SH-SY5Y (cell line): ENCODE data around the gene MPHOSPH9.

Source experiments
- GATA2 ChIP-seq: IDR thresholded peaks from 2 replicates; pipeline ENCODE4 v1.6.1; 2011; ENCODE audit warnings: mild to moderate bottlenecking, low read depth, low read length
- GATA3 ChIP-seq: IDR thresholded peaks from 2 replicates; pipeline ENCODE4 v1.6.1; 2011; ENCODE audit warnings: low read depth, mild to moderate bottlenecking, low read length, moderate library complexity

MPHOSPH9 gene

GRCh38 chr12:123267335-123267920 is 34.5 kb upstream of the MPHOSPH9 start:
- no peak for TF ChIP-seq GATA3
- no peak for TF ChIP-seq GATA2

- no peak for TF ChIP-seq GATA3
- no peak for TF ChIP-seq GATA2
Observed at GRCh38 chr12:123266679-123267277, 33.8 kb upstream of the MPHOSPH9 start.

DNA sequence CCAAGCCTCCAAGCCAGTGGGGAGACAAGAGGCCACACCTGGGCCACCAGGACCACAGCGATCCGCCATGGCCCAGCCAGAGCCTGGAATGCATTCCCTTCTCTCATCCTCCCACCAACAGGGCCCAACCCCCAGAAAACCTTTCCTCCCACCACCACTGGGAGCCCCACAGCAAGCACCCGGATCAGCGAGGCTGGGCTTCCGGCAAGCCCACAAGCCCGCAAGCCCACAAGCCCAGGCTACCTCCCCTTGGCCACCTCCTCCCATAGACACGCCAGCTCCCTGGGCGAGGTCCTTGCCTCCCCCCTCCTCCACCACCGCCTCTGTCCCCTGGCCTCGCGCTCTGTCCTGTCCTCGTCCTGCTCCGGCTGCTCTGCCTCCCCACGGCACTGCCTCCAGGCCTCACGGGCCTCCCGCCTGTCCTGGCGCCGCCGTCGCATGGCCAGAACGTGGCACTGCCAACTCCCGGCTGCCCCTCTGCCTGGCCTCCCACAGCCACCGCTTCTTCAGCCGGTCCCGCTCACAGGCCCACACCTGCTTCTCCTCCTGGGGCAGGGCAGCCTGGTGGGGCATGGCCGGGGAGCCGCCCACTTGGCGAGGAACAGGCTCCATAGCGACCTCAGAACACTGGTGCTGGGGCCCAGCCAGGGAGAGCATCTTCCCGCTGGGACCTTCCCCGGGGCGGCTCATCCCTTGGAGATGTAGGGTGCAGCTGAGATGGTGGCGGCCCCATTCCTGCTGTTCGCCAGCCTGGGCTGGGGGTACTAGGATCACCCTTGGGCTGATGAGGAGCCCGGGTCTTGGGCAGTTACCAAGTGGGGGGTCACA is 33.1 kb upstream of the MPHOSPH9 start:
- TF ChIP-seq GATA2, result no peak
- TF ChIP-seq GATA3, result no peak

- no peak for TF ChIP-seq GATA3
- no peak for TF ChIP-seq GATA2
Observed at GRCh38 chr12:123264642-123265041, 31.7 kb upstream of the MPHOSPH9 start.

GRCh38 chr12:123263196-123263817 is 30.4 kb upstream of the MPHOSPH9 start:
- TF ChIP-seq GATA3 (no peak), GATA2 (no peak)

DNA sequence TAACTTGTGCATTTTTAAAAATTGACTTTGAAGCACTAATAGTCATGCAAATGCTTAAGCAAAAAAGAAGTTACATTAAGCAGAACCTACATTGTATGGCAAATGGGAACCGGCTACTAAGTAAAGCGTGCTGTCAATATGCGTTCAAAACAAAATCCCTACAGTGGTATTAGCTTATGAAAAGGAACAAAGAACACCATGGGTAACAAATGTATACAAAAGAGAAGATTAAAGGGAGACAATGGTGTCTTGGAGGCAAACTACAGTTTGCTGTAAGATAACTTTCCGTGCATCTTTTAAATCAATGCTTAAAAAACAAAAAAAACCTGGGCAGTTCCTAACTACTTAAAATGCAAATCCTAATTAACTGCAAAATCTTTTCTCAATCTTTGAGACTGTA is 28.3 kb upstream of the MPHOSPH9 start:
- TF ChIP-seq GATA2, result no peak
- no peak for TF ChIP-seq GATA3

- TF ChIP-seq GATA2 (no peak), GATA3 (no peak)
Observed at GRCh38 chr12:123260081-123260480, 27.1 kb upstream of the MPHOSPH9 start.

- no peak for TF ChIP-seq GATA2
Observed at GRCh38 chr12:123258593-123258992, 25.7 kb upstream of the MPHOSPH9 start.

DNA sequence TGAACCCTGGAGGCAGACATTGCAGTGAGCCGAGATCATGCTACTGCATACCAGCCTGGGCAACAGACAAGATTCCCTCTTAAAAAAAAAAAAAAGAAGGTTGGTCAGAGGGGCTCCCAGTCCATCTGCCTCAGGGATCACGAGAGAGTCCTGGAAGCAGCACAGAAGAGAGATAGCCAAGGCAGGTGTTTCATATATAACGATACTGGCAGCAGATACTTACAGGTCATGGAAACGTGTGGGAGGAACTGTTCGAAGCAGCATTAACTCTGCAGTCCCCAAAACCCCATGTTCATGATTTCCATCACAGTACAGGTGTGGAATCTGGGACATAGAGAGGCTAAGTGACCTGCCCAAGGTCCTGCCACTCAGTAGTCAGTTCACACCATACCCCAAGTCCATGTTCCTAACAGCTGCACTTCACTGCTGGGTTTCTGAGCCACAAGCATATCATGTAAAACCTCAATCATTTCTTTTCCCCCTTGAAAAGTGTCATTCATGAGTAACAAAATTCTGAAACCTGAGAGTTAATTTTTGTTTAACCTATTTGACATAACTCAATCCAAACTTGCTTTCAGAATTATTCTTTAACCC is 22.0 kb upstream of the MPHOSPH9 start:
- TF ChIP-seq GATA2 (no peak), GATA3 (no peak)

GRCh38 chr12:123253641-123254459 is 20.9 kb upstream of the MPHOSPH9 start:
- TF ChIP-seq GATA3 (no peak), GATA2 (no peak)

- TF ChIP-seq GATA3, result no peak
- no peak for TF ChIP-seq GATA2
Observed at GRCh38 chr12:123251403-123252076, 18.6 kb upstream of the MPHOSPH9 start.

- TF ChIP-seq GATA2 (no peak), GATA3 (no peak)
Observed at GRCh38 chr12:123250471-123251383, 17.8 kb upstream of the MPHOSPH9 start.
